HCT116 (cell line): ENCODE measurements around the gene SLC9B2.

Source experiments
- CTCF ChIP-seq, 3 experiments: fragments of 200-600 bp in 1 of 3; sonication (generic) in 1 of 3; IDR thresholded peaks in 2 of 3; conservative IDR thresholded peaks in 1 of 3; 2 replicates each; pipeline ENCODE4 v1.5.1; 2012 to 2017; ENCODE audit warnings: low read depth in 2 of 3, low read length in 2 of 3, antibody characterized with exemption in 1 of 3, borderline replicate concordance in 1 of 3, control low read depth in 1 of 3, mild to moderate bottlenecking in 1 of 3, mixed read lengths in 1 of 3, mixed run types in 1 of 3, moderate library complexity in 1 of 3; ENCODE audit not compliant: insufficient read depth in 1 of 3
- ELF1 ChIP-seq: IDR thresholded peaks from 2 replicates; pipeline ENCODE4 v1.6.1; 2012; ENCODE audit warnings: low read depth, borderline replicate concordance
- EZH2 ChIP-seq: fragments of 200-600 bp; sonication (generic); IDR thresholded peaks from 2 replicates; pipeline ENCODE4 v1.6.1; 2017; ENCODE audit warnings: antibody characterized with exemption, mixed run types
- EZH2phosphoT487 ChIP-seq: fragments of 200-600 bp; IDR thresholded peaks from 2 replicates; pipeline ENCODE4 v1.6.1; 2018; ENCODE audit warnings: antibody characterized with exemption, borderline replicate concordance
- FOSL1 ChIP-seq: IDR thresholded peaks from 2 replicates; pipeline ENCODE4 v1.6.1; 2012; ENCODE audit warnings: low read depth
- MAX ChIP-seq: IDR thresholded peaks from 2 replicates; pipeline ENCODE4 v1.6.1; 2012
- POLR2A ChIP-seq: IDR thresholded peaks from 2 replicates; pipeline ENCODE4 v1.7.0; 2011; ENCODE audit warnings: borderline replicate concordance; ENCODE audit not compliant: insufficient read depth, insufficient read length; ENCODE audit errors: extremely low read depth
- POLR2AphosphoS5 ChIP-seq: IDR thresholded peaks from 2 replicates; pipeline ENCODE4 v1.6.1; 2011; ENCODE audit warnings: mild to moderate bottlenecking, low read depth, low read length, moderate library complexity
- RAD21 ChIP-seq: IDR thresholded peaks from 2 replicates; pipeline ENCODE4 v1.6.1; 2012; ENCODE audit warnings: low read depth, mild to moderate bottlenecking
- REST ChIP-seq: IDR thresholded peaks from 2 replicates; pipeline ENCODE4 v1.6.1; 2012; ENCODE audit warnings: low read depth
- SP1 ChIP-seq: IDR thresholded peaks from 2 replicates; pipeline ENCODE4 v1.6.1; 2012; ENCODE audit warnings: low read depth
- YY1 ChIP-seq: IDR thresholded peaks from 2 replicates; pipeline ENCODE4 v1.6.1; 2011; ENCODE audit warnings: low read length, low read depth, moderate library complexity, mild to moderate bottlenecking; ENCODE audit not compliant: insufficient replicate concordance; ENCODE audit errors: extremely low read depth
- ZNF274 ChIP-seq: fragments of 200-500 bp; sonication (Bioruptor generic); IDR thresholded peaks from 2 replicates; pipeline ENCODE4 v1.6.1; 2014; ENCODE audit warnings: mild to moderate bottlenecking, low read depth, low read length, inconsistent platforms
- TF ChIP-seq, protein P1 (sequence below): IDR thresholded peaks from 2 replicates; pipeline ENCODE4 v1.6.1; 2011; ENCODE audit warnings: mild to moderate bottlenecking, low read length, moderate library complexity; ENCODE audit not compliant: insufficient replicate concordance; ENCODE audit errors: extremely low read depth

DNA sequence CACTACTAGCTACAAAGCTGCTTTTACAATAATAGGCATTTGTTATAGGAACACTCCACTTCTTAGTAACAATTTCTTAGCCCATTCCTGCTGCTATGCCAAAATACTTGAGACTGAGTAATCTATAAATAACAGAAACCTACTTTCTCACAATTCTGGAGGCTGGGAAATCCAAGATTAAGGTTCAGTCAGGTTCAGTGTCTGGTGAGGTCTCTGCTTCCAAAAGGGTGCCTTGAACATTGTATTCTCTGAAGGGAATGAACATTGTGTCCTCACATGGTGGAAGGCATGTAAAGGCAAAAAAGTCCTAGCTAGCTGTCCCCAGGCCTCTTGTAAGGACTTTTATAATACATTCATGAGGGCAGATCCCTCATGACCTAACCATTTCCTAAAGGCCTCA lies 64.0 kb downstream of the SLC9B2 start:
- TF ChIP-seq CTCF (IDR thresholded peaks at IDR 0.05 in 2 of 3, conservative IDR thresholded peaks at IDR 0.05 in 1 of 3; ENCODE audit: borderline replicate concordance in 1 of 3, insufficient read depth in 1 of 3, low read depth in 2 of 3, low read length in 2 of 3) (no peak), YY1 (no peak), POLR2A (no peak), ELF1 (no peak), EZH2phosphoT487 (no peak), POLR2AphosphoS5 (no peak), MAX (no peak), SP1 (no peak), FOSL1 (no peak), ZNF274 (no peak), RAD21 (no peak), REST (no peak), EZH2 (no peak)
- TF ChIP-seq, protein P1, sequence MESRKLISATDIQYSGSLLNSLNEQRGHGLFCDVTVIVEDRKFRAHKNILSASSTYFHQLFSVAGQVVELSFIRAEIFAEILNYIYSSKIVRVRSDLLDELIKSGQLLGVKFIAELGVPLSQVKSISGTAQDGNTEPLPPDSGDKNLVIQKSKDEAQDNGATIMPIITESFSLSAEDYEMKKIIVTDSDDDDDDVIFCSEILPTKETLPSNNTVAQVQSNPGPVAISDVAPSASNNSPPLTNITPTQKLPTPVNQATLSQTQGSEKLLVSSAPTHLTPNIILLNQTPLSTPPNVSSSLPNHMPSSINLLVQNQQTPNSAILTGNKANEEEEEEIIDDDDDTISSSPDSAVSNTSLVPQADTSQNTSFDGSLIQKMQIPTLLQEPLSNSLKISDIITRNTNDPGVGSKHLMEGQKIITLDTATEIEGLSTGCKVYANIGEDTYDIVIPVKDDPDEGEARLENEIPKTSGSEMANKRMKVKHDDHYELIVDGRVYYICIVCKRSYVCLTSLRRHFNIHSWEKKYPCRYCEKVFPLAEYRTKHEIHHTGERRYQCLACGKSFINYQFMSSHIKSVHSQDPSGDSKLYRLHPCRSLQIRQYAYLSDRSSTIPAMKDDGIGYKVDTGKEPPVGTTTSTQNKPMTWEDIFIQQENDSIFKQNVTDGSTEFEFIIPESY: no peak
